Superior temporal gyrus (tissue), 1 donor: ENCODE results near the gene HMX2.
"Not testable (repeated sequence)": the region's sequence is repeated elsewhere in the genome, so short reads cannot be mapped to it uniquely, and the experiment has no call there.

Experiments used
- DNase-seq: peaks from one replicate; pipeline ENCODE4 v3.0.0-alpha.2; 2016; ENCODE audit errors: extremely low spot score

Gene HMX2

DNA sequence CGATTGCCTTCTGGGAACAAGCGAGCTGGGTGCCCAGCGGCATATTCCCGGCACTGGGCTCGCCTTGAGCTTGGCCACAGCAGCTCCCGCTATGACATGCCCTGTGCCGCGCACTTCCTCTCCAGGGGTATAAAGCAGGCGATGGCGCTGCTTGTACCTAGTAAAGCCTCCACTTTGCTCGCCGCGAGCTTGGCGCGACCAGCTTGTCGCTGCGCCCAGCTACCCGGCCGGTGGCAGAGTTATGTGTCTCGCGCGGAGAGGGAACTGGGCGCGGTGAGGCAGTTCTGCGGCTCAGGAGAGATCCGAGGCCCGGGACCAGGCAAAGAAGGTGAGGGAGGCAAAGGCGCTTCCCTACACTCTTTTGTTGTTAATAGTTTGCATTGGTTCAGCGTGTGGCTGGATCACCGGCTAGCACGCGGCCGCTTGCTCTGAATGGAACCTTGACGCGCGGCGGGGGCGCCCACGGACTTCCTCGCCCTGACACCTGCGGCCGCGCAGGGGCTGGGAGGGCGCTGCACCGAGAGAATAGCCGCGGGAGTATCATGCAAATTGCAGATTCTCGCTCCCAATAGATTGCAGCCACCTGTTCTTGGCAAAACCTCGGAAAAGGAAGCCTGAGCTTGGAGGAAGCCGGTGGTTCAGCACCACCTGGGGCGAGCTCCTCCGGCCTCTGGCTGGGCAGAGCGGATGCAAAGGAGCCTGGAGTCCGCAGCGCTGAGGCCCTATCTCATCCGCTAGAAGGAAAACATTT is 3.2 kb downstream of the HMX2 start:
- no peak for DNase-seq

GRCh38 chr10:123151737-123152135 is 3.8 kb downstream of the HMX2 start:
- DNase-seq, result peak; percentile 28

GRCh38 chr10:123153486-123154091 is 5.7 kb downstream of the HMX2 start:
- DNase-seq, result no peak

GRCh38 chr10:123154092-123154710 is 6.3 kb downstream of the HMX2 start, which contains the start of gene BUB3:
Gene BUB3 (plus strand): TSS chr10:123154402. CDS start chr10:123154918, 516 bp downstream.
- peak; percentile 100 for DNase-seq

GRCh38 chr10:123154711-123155505 is 7.0 kb downstream of the HMX2 start:
- DNase-seq, result no peak

GRCh38 chr10:123156078-123156477 is 8.1 kb downstream of the HMX2 start:
- DNase-seq, result no peak

DNA sequence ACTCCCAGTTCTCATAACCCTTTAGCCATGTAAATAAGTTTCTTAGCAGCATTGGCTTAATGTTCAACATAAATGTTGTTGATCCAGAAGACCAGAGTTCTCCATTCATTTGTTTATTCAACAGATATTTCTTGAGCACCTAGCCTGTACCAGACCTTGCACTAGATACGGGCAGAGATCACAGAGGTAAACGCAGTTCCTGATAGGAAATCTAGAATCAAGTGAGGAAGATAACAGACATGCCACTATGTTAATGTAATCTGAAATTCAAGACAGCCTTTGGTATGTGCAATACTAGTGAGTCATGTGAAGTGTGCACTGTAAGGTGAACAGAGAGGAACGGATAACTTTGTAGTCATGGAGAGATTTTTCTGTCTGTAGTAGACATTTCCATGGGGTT is 9.3 kb downstream of the HMX2 start:
- no peak for DNase-seq

GRCh38 chr10:123158682-123159081 is 10.7 kb downstream of the HMX2 start:
- no peak for DNase-seq

DNA sequence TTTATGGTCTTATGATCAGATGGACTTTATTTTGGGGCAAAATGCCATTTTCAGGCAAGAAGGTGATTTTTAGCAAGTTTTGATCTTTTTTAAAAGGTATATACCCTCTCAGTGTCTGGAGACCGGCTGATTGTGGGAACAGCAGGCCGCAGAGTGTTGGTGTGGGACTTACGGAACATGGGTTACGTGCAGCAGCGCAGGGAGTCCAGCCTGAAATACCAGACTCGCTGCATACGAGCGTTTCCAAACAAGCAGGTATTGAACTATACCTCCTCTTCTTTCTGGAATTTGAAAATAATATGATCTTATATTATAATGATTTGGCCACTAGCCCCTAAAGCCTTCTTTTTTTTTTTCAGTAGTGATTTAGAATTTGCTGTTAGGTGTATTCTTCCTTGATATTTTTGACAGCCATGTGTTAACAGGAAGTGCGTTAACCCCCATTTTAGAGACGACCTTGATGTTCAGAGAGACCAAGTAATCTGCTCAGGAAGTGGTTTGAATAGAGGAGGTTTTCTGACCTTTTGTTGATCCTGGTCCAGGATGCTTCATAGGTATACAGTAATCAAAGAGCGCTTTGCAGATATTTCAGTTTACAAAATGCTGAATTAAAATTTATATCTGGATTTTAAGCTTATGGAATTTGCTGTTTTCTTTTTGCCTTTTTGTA is 12.5 kb downstream of the HMX2 start:
- DNase-seq, result no peak

GRCh38 chr10:123164319-123164718 is 16.4 kb downstream of the HMX2 start:
- no peak for DNase-seq

DNA sequence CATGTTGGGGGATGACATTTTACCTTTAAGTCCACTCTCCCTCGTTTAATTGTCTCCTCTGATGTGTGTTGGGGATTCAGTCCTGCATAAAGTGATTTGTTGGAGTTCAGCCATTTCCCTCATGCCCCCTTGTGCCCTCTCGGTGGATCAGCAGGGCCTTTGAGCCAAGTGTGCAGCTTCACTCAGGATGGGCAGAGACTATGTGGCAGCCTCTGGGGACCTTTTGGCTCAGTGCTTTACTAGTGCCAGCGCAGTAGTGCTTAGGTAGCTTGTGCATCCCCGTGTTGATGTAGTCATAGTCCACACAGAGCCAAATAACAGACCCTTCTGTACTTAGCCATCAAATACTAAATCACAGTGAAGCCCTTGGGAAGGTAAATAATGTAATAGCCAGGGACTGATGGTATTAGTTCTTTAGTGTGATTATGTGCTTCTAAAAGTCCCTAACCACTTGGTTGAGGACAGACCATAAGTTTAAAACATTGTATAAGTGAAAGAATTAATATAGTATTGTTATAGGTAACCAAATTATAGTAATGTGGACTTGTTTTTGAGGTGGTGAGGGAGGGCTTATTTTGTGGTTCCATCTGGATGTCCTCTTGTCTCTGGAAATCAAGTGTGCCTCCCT is 17.6 kb downstream of the HMX2 start:
- DNase-seq, result no peak

- DNase-seq, result no peak
Measured at GRCh38 chr10:123166618-123167017, 18.7 kb downstream of the HMX2 start.

GRCh38 chr10:123170961-123171360 is 23.0 kb downstream of the HMX2 start:
- DNase-seq, result no peak

DNA sequence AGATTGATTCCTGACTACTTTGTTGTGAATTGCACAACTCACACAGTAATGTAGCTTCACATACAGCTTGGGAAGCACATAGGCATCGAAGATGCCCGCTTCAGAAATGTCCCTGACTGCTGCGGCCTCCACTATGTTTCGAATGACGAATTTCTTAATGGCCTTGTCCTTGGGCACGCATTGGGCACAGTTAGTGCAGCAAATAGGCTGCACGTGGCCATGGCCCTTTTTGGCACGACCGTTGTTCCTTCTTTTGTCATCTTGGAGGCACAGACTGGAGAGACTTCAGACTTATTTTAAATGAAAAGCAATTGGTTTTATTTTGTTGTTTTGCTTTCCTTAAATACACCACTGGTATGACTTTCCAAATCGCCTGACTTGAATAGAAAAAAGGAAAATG is 23.7 kb downstream of the HMX2 start:
- not testable (repeated sequence) for DNase-seq

- no peak for DNase-seq
Measured at GRCh38 chr10:123175389-123176387, 27.8 kb downstream of the HMX2 start.

DNA sequence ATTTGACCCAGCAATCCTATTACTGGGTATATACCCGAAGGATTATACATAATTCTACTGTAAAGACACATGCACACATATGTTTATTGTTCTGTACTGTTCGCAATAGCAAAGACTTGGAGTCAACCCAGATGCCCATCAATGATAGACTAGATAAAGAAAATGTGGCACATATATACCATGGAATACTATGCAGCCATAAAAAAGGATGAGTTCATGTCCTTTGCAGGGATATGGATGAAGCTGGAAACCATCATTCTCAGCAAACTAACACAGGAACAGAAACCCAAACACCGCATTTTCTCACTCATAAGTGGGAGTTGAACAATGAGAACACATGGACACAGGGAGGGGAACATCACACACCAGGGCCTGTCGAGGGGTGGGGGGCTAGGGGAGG is 30.5 kb downstream of the HMX2 start:
- not testable (repeated sequence) for DNase-seq

GRCh38 chr10:123180101-123181090 is 32.5 kb downstream of the HMX2 start:
- DNase-seq, result no peak

GRCh38 chr10:123183724-123184123 is 35.8 kb downstream of the HMX2 start:
- DNase-seq, result no peak

- no peak for DNase-seq
Measured at GRCh38 chr10:123187781-123188180, 39.8 kb downstream of the HMX2 start.
